Neural progenitor cell (in vitro differentiated cells): ENCODE data around the gene RLF. TPM values are rescaled to one million over a fixed set of nuclear protein-coding genes. Genes with fewer than 3 reads are reported as not detected.

Experiments
- DNase-seq: peaks from one replicate; pipeline ENCODE4 v3.0.0-alpha.2; 2016; ENCODE audit warnings: low spot score
- H2AFZ ChIP-seq: fragments of 200-600 bp; sonication (generic); replicated peaks from 2 replicates; pipeline ENCODE4 v1.6.1; 2016; ENCODE audit warnings: antibody characterized with exemption
- H3F3A ChIP-seq: fragments of 200-600 bp; sonication (generic); 2 replicates; pipeline ENCODE4 v1.6.1; 2016; ENCODE audit warnings: antibody characterized with exemption, low read depth
- H3K27ac ChIP-seq: fragments of 200-600 bp; sonication (generic); 2 replicates; pipeline ENCODE4 v1.5.1; 2016; ENCODE audit warnings: mild to moderate bottlenecking
- H3K27me3 ChIP-seq: fragments of 200-600 bp; sonication (generic); 2 replicates; pipeline ENCODE4 v1.6.1; 2016; ENCODE audit warnings: mild to moderate bottlenecking, moderate library complexity
- H3K36me3 ChIP-seq: fragments of 200-600 bp; sonication (generic); 2 replicates; pipeline ENCODE4 v1.5.1; 2016
- H3K4me1 ChIP-seq: fragments of 200-600 bp; sonication (generic); 2 replicates; pipeline ENCODE4 v1.6.1; 2016; ENCODE audit warnings: mixed run types
- H3K4me2 ChIP-seq: fragments of 200-600 bp; sonication (generic); 2 replicates; pipeline ENCODE4 v1.6.1; 2016
- H3K4me3 ChIP-seq: fragments of 200-600 bp; sonication (generic); 2 replicates; pipeline ENCODE4 v1.5.1; 2016
- H3K79me2 ChIP-seq: fragments of 200-600 bp; sonication (generic); 2 replicates; pipeline ENCODE4 v1.6.1; 2016; ENCODE audit warnings: low read depth
- H3K9ac ChIP-seq: fragments of 200-600 bp; sonication (generic); 2 replicates; pipeline ENCODE4 v1.6.1; 2016
- H3K9me3 ChIP-seq: fragments of 200-600 bp; sonication (generic); 2 replicates; pipeline ENCODE4 v1.5.1; 2016; ENCODE audit warnings: low read depth
- H4K20me1 ChIP-seq: fragments of 200-600 bp; sonication (generic); 2 replicates; pipeline ENCODE4 v1.6.1; 2016; ENCODE audit warnings: low read depth
- H3K27ac Mint-ChIP-seq: 3 replicates; pipeline ENCODE4 v1.8.0; 2021; ENCODE audit warnings: mixed read lengths
- H3K27me3 Mint-ChIP-seq: 2 replicates; pipeline ENCODE4 v1.8.0; 2022; ENCODE audit warnings: low read depth, mild to moderate bottlenecking, inconsistent platforms, moderate library complexity, mixed read lengths; ENCODE audit not compliant: insufficient read depth
- H3K36me3 Mint-ChIP-seq: 3 replicates; pipeline ENCODE4 v1.8.0; 2021; ENCODE audit warnings: mixed read lengths
- H3K4me1 Mint-ChIP-seq: 3 replicates; pipeline ENCODE4 v1.8.0; 2021; ENCODE audit warnings: mixed read lengths
- H3K4me3 Mint-ChIP-seq: 3 replicates; pipeline ENCODE4 v1.8.0; 2021; ENCODE audit warnings: mild to moderate bottlenecking, moderate library complexity, mixed read lengths
- H3K9me3 Mint-ChIP-seq: 3 replicates; pipeline ENCODE4 v1.8.0; 2020; ENCODE audit warnings: mixed read lengths
- EZH2 ChIP-seq: fragments of 200-600 bp; sonication (generic); IDR thresholded peaks from 2 replicates; pipeline ENCODE4 v1.6.1; 2017; ENCODE audit warnings: antibody characterized with exemption, mild to moderate bottlenecking, moderate library complexity
- EZH2phosphoT487 ChIP-seq: fragments of 200-600 bp; sonication (generic); IDR thresholded peaks from 2 replicates; pipeline ENCODE4 v1.6.1; 2017; ENCODE audit warnings: antibody characterized with exemption
- total RNA-seq: library from RNA; depleted of rRNA; stranded (reverse); fragments of >200 nt; gene quantifications from 2 replicates; pipeline ENCODE4 v1.2.3, GENCODE V29; 2015; ENCODE audit warnings: low replicate concordance
- TF ChIP-seq, protein P1 (sequence below): fragments of 200-600 bp; sonication (generic); IDR thresholded peaks from 2 replicates; pipeline ENCODE4 v1.5.1; 2017; ENCODE audit warnings: antibody characterized with exemption, mild to moderate bottlenecking

The RLF gene
- total RNA-seq, 1 donor from 2014 or later = 72.7 TPM

GRCh38 chr1:40160806-40161124 lies 422 bp upstream of the RLF start:
- no peaks in the 10 kb centered on the region for H3K9me3 Mint-ChIP-seq
- Histone ChIP-seq H3F3A (peaks cover 4% of the 10 kb centered on the region), H2AFZ (peak overlapping the region; percentile 93), H3K27ac (no peak overlapping the region), H3K36me3 (no peaks in the 10 kb centered on the region), H3K4me3 (peak overlapping the region; percentile 81), H3K79me2 (peaks cover 46% of the 10 kb centered on the region), H3K9me3 (no peaks in the 10 kb centered on the region), H3K4me2 (peak overlapping the region; percentile 75), H4K20me1 (peaks cover 44% of the 10 kb centered on the region), H3K4me1 (peaks cover 26% of the 10 kb centered on the region), H3K9ac (no peak overlapping the region), H3K27me3 (peaks cover 17% of the 10 kb centered on the region)
- H3K27ac Mint-ChIP-seq = peak overlapping the region; percentile 95
- peaks cover 14% of the 10 kb centered on the region for H3K4me1 Mint-ChIP-seq
- no peak overlapping the region for H3K4me3 Mint-ChIP-seq
- DNase-seq = no peak
- H3K36me3 Mint-ChIP-seq = no peaks in the 10 kb centered on the region
- H3K27me3 Mint-ChIP-seq = no peaks in the 10 kb centered on the region
- TF ChIP-seq EZH2 = no peak
- TF ChIP-seq, protein P1, sequence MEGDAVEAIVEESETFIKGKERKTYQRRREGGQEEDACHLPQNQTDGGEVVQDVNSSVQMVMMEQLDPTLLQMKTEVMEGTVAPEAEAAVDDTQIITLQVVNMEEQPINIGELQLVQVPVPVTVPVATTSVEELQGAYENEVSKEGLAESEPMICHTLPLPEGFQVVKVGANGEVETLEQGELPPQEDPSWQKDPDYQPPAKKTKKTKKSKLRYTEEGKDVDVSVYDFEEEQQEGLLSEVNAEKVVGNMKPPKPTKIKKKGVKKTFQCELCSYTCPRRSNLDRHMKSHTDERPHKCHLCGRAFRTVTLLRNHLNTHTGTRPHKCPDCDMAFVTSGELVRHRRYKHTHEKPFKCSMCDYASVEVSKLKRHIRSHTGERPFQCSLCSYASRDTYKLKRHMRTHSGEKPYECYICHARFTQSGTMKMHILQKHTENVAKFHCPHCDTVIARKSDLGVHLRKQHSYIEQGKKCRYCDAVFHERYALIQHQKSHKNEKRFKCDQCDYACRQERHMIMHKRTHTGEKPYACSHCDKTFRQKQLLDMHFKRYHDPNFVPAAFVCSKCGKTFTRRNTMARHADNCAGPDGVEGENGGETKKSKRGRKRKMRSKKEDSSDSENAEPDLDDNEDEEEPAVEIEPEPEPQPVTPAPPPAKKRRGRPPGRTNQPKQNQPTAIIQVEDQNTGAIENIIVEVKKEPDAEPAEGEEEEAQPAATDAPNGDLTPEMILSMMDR = no peak
- no peak for TF ChIP-seq EZH2phosphoT487

DNA sequence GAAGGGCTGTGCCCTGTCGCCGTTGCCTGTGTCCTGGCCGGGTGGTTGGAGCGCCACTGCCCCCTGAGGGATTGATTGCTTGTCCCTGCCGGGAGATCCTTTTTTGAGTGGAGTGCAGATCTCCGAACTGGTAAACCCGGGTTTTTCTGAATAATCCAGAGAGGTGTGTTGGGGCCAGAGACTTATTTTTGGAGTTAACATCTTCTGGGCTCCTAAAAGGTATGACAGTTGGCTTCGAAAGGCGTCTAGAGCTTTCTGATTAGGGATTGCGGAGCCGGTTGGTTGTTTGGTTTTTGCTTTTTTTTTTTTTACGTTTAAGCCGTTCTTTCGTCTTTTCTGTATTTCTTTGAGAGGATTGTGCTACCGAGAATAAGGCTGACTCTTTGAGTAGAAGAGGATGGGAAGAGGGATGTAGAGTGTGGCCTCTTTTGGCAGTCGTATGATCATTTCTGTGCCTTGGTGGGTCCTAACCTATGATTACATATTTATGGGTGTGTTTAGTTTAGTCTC lies 756 bp downstream of the RLF start:
- Mint-ChIP-seq H3K9me3 (no peaks in the 10 kb centered on the region), H3K36me3 (no peaks in the 10 kb centered on the region), H3K27ac (no peak overlapping the region), H3K4me1 (peaks cover 14% of the 10 kb centered on the region), H3K27me3 (no peaks in the 10 kb centered on the region), H3K4me3 (no peak overlapping the region)
- H3K9ac ChIP-seq = peak overlapping the region; percentile 97
- peak overlapping the region; percentile 81 for H3K4me3 ChIP-seq
- peaks cover 26% of the 10 kb centered on the region for H3K4me1 ChIP-seq
- no peak for TF ChIP-seq EZH2
- TF ChIP-seq, protein P1 = no peak
- TF ChIP-seq EZH2phosphoT487 = no peak
- H3F3A ChIP-seq = peaks cover 4% of the 10 kb centered on the region
- peaks cover 6% of the 10 kb centered on the region for H3K27me3 ChIP-seq
- H2AFZ ChIP-seq = peak overlapping the region; percentile 84
- H3K79me2 ChIP-seq = peaks cover 57% of the 10 kb centered on the region
- peak overlapping the region; percentile 84 for H3K27ac ChIP-seq
- peak overlapping the region; percentile 98 for H3K4me2 ChIP-seq
- no peaks in the 10 kb centered on the region for H3K9me3 ChIP-seq
- DNase-seq = no peak
- peaks cover 56% of the 10 kb centered on the region for H4K20me1 ChIP-seq
- H3K36me3 ChIP-seq = no peaks in the 10 kb centered on the region

DNA sequence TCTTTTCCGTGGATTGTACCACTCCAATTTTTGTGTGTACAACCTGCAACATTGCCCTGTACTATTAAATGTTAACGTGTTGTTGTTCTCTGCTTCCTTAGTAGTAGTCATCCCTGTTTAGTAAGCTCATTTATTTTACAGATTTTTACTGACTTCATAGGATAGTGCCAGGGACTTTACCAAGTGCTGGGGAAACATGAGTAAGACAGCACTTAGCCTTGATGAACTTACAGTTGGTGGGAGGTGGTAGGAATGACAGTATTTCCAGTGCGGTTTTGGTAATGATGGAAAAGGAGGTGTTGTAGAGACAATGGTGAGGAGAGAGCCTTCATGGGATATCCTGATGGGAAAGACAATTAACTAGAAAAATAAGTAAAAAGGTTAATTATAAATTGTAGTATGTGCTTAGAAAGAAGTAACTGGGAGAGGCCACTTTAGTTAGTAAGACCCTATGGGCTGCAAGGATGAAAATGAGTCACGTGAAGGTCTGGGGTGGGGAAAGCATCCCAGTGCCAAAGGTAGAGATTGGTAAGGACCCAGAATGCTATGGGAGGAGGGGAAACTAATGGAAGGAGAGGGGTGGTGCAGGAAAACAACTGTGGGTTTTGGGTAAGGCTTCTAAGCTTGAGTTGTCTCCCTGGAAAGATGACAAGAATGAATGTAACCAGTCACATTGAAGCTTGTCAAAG lies 1.7 kb downstream of the RLF start:
- no peak for TF ChIP-seq EZH2phosphoT487
- no peak for TF ChIP-seq EZH2
- TF ChIP-seq, protein P1 = no peak
- no peaks in the 10 kb centered on the region for H3K36me3 Mint-ChIP-seq
- peaks cover 4% of the 10 kb centered on the region for H3F3A ChIP-seq
- H3K36me3 ChIP-seq = no peaks in the 10 kb centered on the region
- peak overlapping the region; percentile 81 for H3K4me3 ChIP-seq
- H3K4me2 ChIP-seq = peak overlapping the region; percentile 98
- H3K4me3 Mint-ChIP-seq = no peak overlapping the region
- DNase-seq = no peak
- no peaks in the 10 kb centered on the region for H3K9me3 Mint-ChIP-seq
- H3K9me3 ChIP-seq = no peaks in the 10 kb centered on the region
- H3K4me1 ChIP-seq = peaks cover 26% of the 10 kb centered on the region
- no peaks in the 10 kb centered on the region for H3K27me3 ChIP-seq
- no peak overlapping the region for H3K27ac Mint-ChIP-seq
- H3K79me2 ChIP-seq = peaks cover 67% of the 10 kb centered on the region
- H3K9ac ChIP-seq = peak overlapping the region; percentile 97
- no peak overlapping the region for H2AFZ ChIP-seq
- no peaks in the 10 kb centered on the region for H3K27me3 Mint-ChIP-seq
- no peak overlapping the region for H3K27ac ChIP-seq
- peaks cover 65% of the 10 kb centered on the region for H4K20me1 ChIP-seq
- peaks cover 14% of the 10 kb centered on the region for H3K4me1 Mint-ChIP-seq
